HEK293 (cell line): ENCODE results near the gene RBFOX2.
"Not testable (repeated sequence)": the region's sequence is repeated elsewhere in the genome, so short reads cannot be mapped to it uniquely, and the experiment has no call there.

Experiments used
- GLIS2 ChIP-seq: fragments of 450-650 bp; formaldehyde crosslinking; IDR thresholded peaks from 2 replicates; pipeline ENCODE4 v1.5.1; 2016; ENCODE audit warnings: missing biosample characterization, missing genetic modification characterization
- ZBTB1 ChIP-seq: fragments of 450-650 bp; formaldehyde crosslinking; IDR thresholded peaks from 2 replicates; pipeline ENCODE4 v1.5.1; 2016; ENCODE audit warnings: missing biosample characterization, missing genetic modification characterization
- ZNF121 ChIP-seq: fragments of 450-650 bp; formaldehyde crosslinking; IDR thresholded peaks from 2 replicates; pipeline ENCODE4 v1.5.1; 2016; ENCODE audit warnings: missing biosample characterization, missing genetic modification characterization
- ZNF169 ChIP-seq: fragments of 450-650 bp; formaldehyde crosslinking; IDR thresholded peaks from 2 replicates; pipeline ENCODE4 v1.5.1; 2016; ENCODE audit warnings: missing biosample characterization, missing genetic modification characterization
- ZNF302 ChIP-seq: fragments of 450-650 bp; formaldehyde crosslinking; IDR thresholded peaks from 2 replicates; pipeline ENCODE4 v1.5.1; 2016; ENCODE audit warnings: missing biosample characterization, missing genetic modification characterization, low read depth
- ZNF394 ChIP-seq: fragments of 450-650 bp; formaldehyde crosslinking; IDR thresholded peaks from 2 replicates; pipeline ENCODE4 v1.5.1; 2016; ENCODE audit warnings: missing biosample characterization, missing genetic modification characterization, mild to moderate bottlenecking, moderate library complexity, borderline replicate concordance
- ZNF473 ChIP-seq: fragments of 450-650 bp; formaldehyde crosslinking; IDR thresholded peaks from 2 replicates; pipeline ENCODE4 v1.5.1; 2017; ENCODE audit warnings: missing biosample characterization, missing genetic modification characterization
- ZNF558 ChIP-seq: fragments of 450-650 bp; formaldehyde crosslinking; IDR thresholded peaks from 2 replicates; pipeline ENCODE4 v1.5.1; 2016; ENCODE audit warnings: missing biosample characterization, missing genetic modification characterization
- ZNF561 ChIP-seq: fragments of 450-650 bp; IDR thresholded peaks from 2 replicates; pipeline ENCODE4 v1.5.1; 2018; ENCODE audit warnings: missing biosample characterization, missing genetic modification characterization, borderline replicate concordance
- ZXDB ChIP-seq: fragments of 450-650 bp; formaldehyde crosslinking; IDR thresholded peaks from 2 replicates; pipeline ENCODE4 v1.5.1; 2016; ENCODE audit warnings: missing biosample characterization, missing genetic modification characterization
- TF ChIP-seq, protein P1 (sequence below): fragments of 450-650 bp; formaldehyde crosslinking; IDR thresholded peaks from 2 replicates; pipeline ENCODE4 v1.5.1; 2016; ENCODE audit warnings: missing biosample characterization, missing genetic modification characterization
- TF ChIP-seq, protein P2 (sequence below): fragments of 450-650 bp; formaldehyde crosslinking; IDR thresholded peaks from 2 replicates; pipeline ENCODE4 v1.5.1; 2016; ENCODE audit warnings: missing biosample characterization, missing genetic modification characterization
- TF ChIP-seq, protein P3 (sequence below): fragments of 450-650 bp; formaldehyde crosslinking; IDR thresholded peaks from 2 replicates; pipeline ENCODE4 v1.5.1; 2016; ENCODE audit warnings: missing biosample characterization, missing genetic modification characterization

DNA sequence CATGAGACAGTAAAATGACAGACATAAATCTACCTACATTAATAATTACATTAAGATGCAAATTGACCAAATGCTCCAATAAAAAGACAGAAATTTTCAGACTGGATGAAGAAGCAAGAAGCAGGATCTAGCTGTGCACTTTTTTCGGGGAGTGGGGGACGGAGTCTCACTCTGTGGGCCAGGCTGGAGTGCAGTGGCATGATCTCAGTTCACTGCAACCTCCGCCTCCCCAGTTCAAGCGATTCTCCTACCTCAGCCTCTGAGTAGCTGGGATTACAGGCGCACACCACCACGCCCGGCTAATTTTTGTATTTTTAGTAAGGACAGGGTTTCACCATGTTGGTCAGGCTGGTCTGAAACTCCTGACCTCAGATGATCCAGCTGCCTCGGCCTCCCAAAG, 222.0 kb downstream of the RBFOX2 start:
- not testable (repeated sequence) for TF ChIP-seq ZNF473; ZXDB (tag by site-specific recombination); ZNF394; ZBTB1 (tag by site-specific recombination); ZNF558; ZNF561; GLIS2 (tag by site-specific recombination); ZNF121 (tag by site-specific recombination); ZNF302 (tag by site-specific recombination); ZNF169
- TF ChIP-seq, protein P1, sequence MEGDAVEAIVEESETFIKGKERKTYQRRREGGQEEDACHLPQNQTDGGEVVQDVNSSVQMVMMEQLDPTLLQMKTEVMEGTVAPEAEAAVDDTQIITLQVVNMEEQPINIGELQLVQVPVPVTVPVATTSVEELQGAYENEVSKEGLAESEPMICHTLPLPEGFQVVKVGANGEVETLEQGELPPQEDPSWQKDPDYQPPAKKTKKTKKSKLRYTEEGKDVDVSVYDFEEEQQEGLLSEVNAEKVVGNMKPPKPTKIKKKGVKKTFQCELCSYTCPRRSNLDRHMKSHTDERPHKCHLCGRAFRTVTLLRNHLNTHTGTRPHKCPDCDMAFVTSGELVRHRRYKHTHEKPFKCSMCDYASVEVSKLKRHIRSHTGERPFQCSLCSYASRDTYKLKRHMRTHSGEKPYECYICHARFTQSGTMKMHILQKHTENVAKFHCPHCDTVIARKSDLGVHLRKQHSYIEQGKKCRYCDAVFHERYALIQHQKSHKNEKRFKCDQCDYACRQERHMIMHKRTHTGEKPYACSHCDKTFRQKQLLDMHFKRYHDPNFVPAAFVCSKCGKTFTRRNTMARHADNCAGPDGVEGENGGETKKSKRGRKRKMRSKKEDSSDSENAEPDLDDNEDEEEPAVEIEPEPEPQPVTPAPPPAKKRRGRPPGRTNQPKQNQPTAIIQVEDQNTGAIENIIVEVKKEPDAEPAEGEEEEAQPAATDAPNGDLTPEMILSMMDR (tag by site-specific recombination) = not testable (repeated sequence)
- TF ChIP-seq, protein P2, sequence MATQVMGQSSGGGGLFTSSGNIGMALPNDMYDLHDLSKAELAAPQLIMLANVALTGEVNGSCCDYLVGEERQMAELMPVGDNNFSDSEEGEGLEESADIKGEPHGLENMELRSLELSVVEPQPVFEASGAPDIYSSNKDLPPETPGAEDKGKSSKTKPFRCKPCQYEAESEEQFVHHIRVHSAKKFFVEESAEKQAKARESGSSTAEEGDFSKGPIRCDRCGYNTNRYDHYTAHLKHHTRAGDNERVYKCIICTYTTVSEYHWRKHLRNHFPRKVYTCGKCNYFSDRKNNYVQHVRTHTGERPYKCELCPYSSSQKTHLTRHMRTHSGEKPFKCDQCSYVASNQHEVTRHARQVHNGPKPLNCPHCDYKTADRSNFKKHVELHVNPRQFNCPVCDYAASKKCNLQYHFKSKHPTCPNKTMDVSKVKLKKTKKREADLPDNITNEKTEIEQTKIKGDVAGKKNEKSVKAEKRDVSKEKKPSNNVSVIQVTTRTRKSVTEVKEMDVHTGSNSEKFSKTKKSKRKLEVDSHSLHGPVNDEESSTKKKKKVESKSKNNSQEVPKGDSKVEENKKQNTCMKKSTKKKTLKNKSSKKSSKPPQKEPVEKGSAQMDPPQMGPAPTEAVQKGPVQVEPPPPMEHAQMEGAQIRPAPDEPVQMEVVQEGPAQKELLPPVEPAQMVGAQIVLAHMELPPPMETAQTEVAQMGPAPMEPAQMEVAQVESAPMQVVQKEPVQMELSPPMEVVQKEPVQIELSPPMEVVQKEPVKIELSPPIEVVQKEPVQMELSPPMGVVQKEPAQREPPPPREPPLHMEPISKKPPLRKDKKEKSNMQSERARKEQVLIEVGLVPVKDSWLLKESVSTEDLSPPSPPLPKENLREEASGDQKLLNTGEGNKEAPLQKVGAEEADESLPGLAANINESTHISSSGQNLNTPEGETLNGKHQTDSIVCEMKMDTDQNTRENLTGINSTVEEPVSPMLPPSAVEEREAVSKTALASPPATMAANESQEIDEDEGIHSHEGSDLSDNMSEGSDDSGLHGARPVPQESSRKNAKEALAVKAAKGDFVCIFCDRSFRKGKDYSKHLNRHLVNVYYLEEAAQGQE (tag by site-specific recombination) = not testable (repeated sequence)
- TF ChIP-seq, protein P3, sequence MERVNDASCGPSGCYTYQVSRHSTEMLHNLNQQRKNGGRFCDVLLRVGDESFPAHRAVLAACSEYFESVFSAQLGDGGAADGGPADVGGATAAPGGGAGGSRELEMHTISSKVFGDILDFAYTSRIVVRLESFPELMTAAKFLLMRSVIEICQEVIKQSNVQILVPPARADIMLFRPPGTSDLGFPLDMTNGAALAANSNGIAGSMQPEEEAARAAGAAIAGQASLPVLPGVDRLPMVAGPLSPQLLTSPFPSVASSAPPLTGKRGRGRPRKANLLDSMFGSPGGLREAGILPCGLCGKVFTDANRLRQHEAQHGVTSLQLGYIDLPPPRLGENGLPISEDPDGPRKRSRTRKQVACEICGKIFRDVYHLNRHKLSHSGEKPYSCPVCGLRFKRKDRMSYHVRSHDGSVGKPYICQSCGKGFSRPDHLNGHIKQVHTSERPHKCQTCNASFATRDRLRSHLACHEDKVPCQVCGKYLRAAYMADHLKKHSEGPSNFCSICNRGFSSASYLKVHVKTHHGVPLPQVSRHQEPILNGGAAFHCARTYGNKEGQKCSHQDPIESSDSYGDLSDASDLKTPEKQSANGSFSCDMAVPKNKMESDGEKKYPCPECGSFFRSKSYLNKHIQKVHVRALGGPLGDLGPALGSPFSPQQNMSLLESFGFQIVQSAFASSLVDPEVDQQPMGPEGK (tag by site-specific recombination) = not testable (repeated sequence)
